MCF 10A (cell line): ENCODE measurements around the gene COL26A1. TPM values are rescaled to one million over a fixed set of nuclear protein-coding genes. Genes with fewer than 3 reads are reported as not detected.
"Not testable (repeated sequence)": the region's sequence is repeated elsewhere in the genome, so short reads cannot be mapped to it uniquely, and the experiment has no call there.

Experiments
- BruUV-seq: library from RNA; stranded (reverse); fragments of 400-500 nt; replicated peaks from 2 replicates; lab custom pipeline; 2021; lab: Mats Ljungman, UMichigan
- CTCF ChIA-PET: fragments of 300-600 bp; sonication (Branson Sonifier 250); formaldehyde crosslinking; extraction: SDS; loops from one replicate; lab custom pipeline; 2021; ENCODE audit warnings: antibody characterized with exemption, inconsistent platforms; lab: Yijun Ruan, JAX
- POLR2A ChIA-PET: fragments of 300-600, 350-650 bp; sonication (Branson Sonifier 250); formaldehyde crosslinking; extraction: SDS; loops from one replicate; lab custom pipeline; 2020; ENCODE audit warnings: antibody characterized with exemption, inconsistent platforms; lab: Yijun Ruan, JAX
- DNase-seq: peaks from one replicate; pipeline ENCODE4 v3.0.0-alpha.2; 2018; ENCODE audit not compliant: unreplicated experiment
- H3K27ac Mint-ChIP-seq: one replicate; pipeline ENCODE4 v1.8.0; 2022; ENCODE audit warnings: mild to moderate bottlenecking, low read depth, mixed read lengths; ENCODE audit not compliant: unreplicated experiment
- H3K27me3 Mint-ChIP-seq: one replicate; pipeline ENCODE4 v1.8.0; 2022; ENCODE audit warnings: mixed read lengths; ENCODE audit not compliant: insufficient read depth, unreplicated experiment
- H3K36me3 Mint-ChIP-seq: one replicate; pipeline ENCODE4 v1.8.0; 2022; ENCODE audit warnings: mild to moderate bottlenecking, moderate library complexity, mixed read lengths; ENCODE audit not compliant: insufficient read depth, unreplicated experiment
- H3K4me1 Mint-ChIP-seq: one replicate; pipeline ENCODE4 v1.8.0; 2022; ENCODE audit warnings: mixed read lengths; ENCODE audit not compliant: insufficient read depth, unreplicated experiment
- H3K4me3 Mint-ChIP-seq: one replicate; pipeline ENCODE4 v1.8.0; 2022; ENCODE audit warnings: mild to moderate bottlenecking, moderate library complexity, mixed read lengths; ENCODE audit not compliant: unreplicated experiment
- H3K9me3 Mint-ChIP-seq: one replicate; pipeline ENCODE4 v1.8.0; 2022; ENCODE audit warnings: mixed read lengths; ENCODE audit not compliant: unreplicated experiment
- intact Hi-C: fragments of 100-400 bp; cut with micrococcal nuclease; formaldehyde crosslinking; loops from 2 replicates; pipeline ENCODE4 v1.14.1; 2022
- total RNA-seq: library from RNA; stranded (reverse); gene quantifications from 2 replicates; pipeline ENCODE4 v1.2.3, GENCODE V29; 2022
- TF ChIP-seq, protein P1 (sequence below): fragments of 200-600 bp; IDR thresholded peaks from one replicate; pipeline ENCODE4 v1.8.0; 2022; ENCODE audit warnings: antibody characterized with exemption, mild to moderate bottlenecking; ENCODE audit not compliant: unreplicated experiment

The COL26A1 gene
- total RNA-seq, 1 experiment from 2014 or later, result not detected

DNA sequence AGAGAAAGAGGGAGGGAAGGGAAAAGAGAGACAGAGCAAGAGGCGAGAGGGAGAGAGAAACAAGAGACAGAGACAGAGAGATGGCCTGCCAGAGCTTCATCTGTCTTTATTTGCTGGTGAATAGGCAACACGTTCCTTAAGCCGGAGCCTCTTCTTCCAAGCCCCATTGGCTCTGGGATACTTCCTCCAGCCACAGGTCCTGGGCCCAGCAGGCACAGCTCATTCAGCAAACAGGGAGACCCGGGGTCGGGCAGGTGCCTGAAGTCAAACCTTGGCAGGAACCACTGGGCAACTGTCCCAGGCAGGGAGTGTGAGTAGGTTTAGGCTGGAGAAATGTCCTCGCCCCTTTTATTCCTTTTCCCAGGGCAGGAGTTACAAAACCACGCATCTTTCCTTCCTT is 198.2 kb downstream of the COL26A1 start:
- H3K27me3 Mint-ChIP-seq, result peaks cover 48% of the 10 kb centered on the region
- TF ChIP-seq, protein P1, sequence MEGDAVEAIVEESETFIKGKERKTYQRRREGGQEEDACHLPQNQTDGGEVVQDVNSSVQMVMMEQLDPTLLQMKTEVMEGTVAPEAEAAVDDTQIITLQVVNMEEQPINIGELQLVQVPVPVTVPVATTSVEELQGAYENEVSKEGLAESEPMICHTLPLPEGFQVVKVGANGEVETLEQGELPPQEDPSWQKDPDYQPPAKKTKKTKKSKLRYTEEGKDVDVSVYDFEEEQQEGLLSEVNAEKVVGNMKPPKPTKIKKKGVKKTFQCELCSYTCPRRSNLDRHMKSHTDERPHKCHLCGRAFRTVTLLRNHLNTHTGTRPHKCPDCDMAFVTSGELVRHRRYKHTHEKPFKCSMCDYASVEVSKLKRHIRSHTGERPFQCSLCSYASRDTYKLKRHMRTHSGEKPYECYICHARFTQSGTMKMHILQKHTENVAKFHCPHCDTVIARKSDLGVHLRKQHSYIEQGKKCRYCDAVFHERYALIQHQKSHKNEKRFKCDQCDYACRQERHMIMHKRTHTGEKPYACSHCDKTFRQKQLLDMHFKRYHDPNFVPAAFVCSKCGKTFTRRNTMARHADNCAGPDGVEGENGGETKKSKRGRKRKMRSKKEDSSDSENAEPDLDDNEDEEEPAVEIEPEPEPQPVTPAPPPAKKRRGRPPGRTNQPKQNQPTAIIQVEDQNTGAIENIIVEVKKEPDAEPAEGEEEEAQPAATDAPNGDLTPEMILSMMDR, result no peak
- no peaks in the 10 kb centered on the region for H3K36me3 Mint-ChIP-seq
- POLR2A ChIA-PET, result no interaction called here
- H3K4me1 Mint-ChIP-seq, result peaks cover 4% of the 10 kb centered on the region
- no peaks in the 10 kb centered on the region for H3K9me3 Mint-ChIP-seq
- no TSS peak for BruUV-seq
- H3K4me3 Mint-ChIP-seq, result no peak overlapping the region
- no peak overlapping the region for H3K27ac Mint-ChIP-seq
- CTCF ChIA-PET, result interaction anchor here (0.6 to 0.7 kb wide), 3 partner anchors 154 to 292 kb away, joined by 3 to 4 read pairs (median 3); no protein-coding TSS in a partner anchor
- intact Hi-C loops, result no loop called here
- no peak for DNase-seq

GRCh38 chr7:101561293-101561692 is 198.6 kb downstream of the COL26A1 start:
- CTCF ChIA-PET, result interaction anchor here (0.6 kb wide), 1 partner anchor 154 kb away, joined by 3 read pairs; no protein-coding TSS in a partner anchor
- not testable (repeated sequence) for DNase-seq, H3K27ac Mint-ChIP-seq

GRCh38 chr7:101562531-101563197 is 200.0 kb downstream of the COL26A1 start:
- TF ChIP-seq, protein P1, result no peak
- intact Hi-C loops, result no loop called here
- Mint-ChIP-seq H3K36me3 (no peaks in the 10 kb centered on the region), H3K9me3 (no peaks in the 10 kb centered on the region), H3K27ac (no peak overlapping the region), H3K4me3 (no peak overlapping the region), H3K27me3 (peaks cover 32% of the 10 kb centered on the region), H3K4me1 (peaks cover 4% of the 10 kb centered on the region)
- no TSS peak for BruUV-seq
- CTCF ChIA-PET, result interaction anchor here (0.5 to 0.6 kb wide), 2 partner anchors 37 to 900 kb away, joined by 3 read pairs; no protein-coding TSS in a partner anchor
- POLR2A ChIA-PET, result interaction anchor here (0.9 kb wide), 1 partner anchor 10 kb away, joined by 3 read pairs; no protein-coding TSS in a partner anchor
- no peak for DNase-seq

More at GRCh38 chr7:101561293-101561692, 198.6 kb downstream of the COL26A1 start:
- H3K4me3 Mint-ChIP-seq, H3K36me3 Mint-ChIP-seq, intact Hi-C loops, BruUV-seq, H3K9me3 Mint-ChIP-seq, H3K4me1 Mint-ChIP-seq, POLR2A ChIA-PET: not testable (repeated sequence)
- peaks cover 44% of the 10 kb centered on the region for H3K27me3 Mint-ChIP-seq

DNA sequence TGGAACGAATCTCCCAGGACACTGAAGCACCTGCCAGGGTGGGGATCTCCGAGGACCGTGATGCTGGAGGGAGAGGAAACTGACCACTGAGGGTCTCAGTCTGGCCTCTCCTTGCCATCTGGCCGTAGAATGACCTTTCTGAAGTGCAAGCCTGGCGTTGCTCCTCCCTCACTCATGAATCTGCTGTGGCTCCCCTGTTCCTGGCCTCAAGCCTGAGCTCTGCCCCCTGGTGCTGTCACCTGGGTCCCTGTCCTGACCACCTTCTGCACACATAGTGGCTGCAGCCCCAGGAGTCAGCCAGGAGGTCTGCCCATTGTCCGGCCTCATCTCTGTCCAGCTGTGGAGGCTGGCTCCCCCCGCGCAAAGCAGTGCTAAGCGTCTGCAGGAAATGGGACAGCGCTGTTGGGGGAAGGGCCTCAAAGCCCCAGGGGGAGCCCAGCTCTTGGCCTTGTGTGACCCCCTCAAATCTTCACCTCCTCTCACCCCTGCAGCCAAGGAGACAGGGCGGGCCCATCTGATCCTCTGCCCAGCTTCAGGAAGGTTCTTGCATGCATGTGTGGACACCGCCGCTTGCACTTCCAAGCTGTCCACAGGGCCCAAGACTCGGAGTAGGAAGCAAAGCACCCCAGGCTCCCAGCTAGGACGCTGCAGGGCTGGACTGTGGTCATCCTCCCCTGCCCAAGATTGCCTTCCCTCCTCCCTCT is 200.7 kb downstream of the COL26A1 start:
- CTCF ChIA-PET, result no interaction called here
- Mint-ChIP-seq H3K4me3 (no peak overlapping the region), H3K27me3 (peaks cover 39% of the 10 kb centered on the region), H3K27ac (no peak overlapping the region), H3K4me1 (peaks cover 4% of the 10 kb centered on the region), H3K9me3 (no peaks in the 10 kb centered on the region), H3K36me3 (no peaks in the 10 kb centered on the region)
- DNase-seq, result no peak
- intact Hi-C loops, result no loop called here
- no TSS peak for BruUV-seq
- POLR2A ChIA-PET, result no interaction called here
- TF ChIP-seq, protein P1, result no peak
